Peyer's patch (tissue), 4 donors: ENCODE results near the gene TM4SF20.

ENCODE experiments used
- POLR2A ChIP-seq, 2 donors: fragments of 450-650 bp; IDR thresholded peaks; one replicate each; pipeline ENCODE4 v1.5.1; 2017; ENCODE audit warnings: antibody characterized with exemption in 2 of 2, mild to moderate bottlenecking in 2 of 2, moderate library complexity in 2 of 2
- TF ChIP-seq, protein P1 (sequence below), 6 experiments: fragments of 450-650 bp in 4 of 6; fragments of 200-600 bp in 2 of 6; sonication (generic) in 1 of 6; IDR thresholded peaks; one replicate each; pipeline ENCODE4 v1.5.1; 2017 to 2019; ENCODE audit warnings: antibody characterized with exemption in 6 of 6, mild to moderate bottlenecking in 3 of 6, moderate library complexity in 1 of 6

DNA sequence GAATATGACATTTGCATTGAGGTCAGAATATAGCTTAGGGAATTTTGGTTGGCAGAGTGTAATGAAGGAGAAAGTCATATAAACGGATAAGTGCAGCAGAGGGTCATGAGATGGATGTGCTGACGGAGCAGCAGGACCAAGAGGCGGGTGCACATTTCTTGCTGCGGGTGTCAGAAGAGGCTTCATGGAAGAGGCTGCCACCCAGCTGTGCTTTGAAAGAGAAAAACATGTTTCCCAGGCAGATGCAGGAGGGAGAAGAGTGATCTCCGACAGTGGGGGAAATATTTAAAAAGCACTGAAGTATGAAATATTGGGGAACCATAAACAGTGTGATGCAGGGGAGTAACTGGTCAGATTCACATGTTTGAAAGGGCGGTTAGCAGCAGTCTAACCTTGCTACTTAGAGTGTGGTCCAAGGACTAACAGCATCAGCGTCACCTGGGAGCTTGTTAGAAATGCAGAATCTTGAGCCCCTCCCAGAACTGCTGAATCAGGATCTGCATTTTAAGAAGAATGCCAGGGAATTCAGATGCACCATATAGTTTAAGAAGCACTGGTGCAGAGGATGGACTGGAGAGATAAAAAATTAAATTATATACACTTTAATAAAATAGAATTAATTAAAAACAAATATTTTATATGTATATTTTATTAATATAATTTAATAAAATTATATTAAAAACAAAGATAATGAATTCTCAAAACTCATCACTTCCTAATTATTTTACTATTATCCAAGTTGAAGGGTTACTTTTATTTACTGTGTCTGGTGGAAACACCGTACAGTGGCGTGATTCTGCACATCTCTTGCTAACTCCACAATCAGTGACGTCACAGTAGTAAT lies 44.8 kb upstream of the TM4SF20 start:
- no peak for TF ChIP-seq POLR2A (IDR thresholded peaks at IDR 0.05)
- TF ChIP-seq, protein P1, sequence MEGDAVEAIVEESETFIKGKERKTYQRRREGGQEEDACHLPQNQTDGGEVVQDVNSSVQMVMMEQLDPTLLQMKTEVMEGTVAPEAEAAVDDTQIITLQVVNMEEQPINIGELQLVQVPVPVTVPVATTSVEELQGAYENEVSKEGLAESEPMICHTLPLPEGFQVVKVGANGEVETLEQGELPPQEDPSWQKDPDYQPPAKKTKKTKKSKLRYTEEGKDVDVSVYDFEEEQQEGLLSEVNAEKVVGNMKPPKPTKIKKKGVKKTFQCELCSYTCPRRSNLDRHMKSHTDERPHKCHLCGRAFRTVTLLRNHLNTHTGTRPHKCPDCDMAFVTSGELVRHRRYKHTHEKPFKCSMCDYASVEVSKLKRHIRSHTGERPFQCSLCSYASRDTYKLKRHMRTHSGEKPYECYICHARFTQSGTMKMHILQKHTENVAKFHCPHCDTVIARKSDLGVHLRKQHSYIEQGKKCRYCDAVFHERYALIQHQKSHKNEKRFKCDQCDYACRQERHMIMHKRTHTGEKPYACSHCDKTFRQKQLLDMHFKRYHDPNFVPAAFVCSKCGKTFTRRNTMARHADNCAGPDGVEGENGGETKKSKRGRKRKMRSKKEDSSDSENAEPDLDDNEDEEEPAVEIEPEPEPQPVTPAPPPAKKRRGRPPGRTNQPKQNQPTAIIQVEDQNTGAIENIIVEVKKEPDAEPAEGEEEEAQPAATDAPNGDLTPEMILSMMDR (IDR thresholded peaks at IDR 0.05), result no peak
